DOHH2 (cell line): ENCODE measurements around the gene MTHFR.

ENCODE experiments used
- CTCF ChIP-seq: fragments of 200-600 bp; sonication (generic); IDR thresholded peaks from one replicate; pipeline ENCODE4 v1.5.1; 2014; ENCODE audit warnings: antibody characterized with exemption, mild to moderate bottlenecking, low read depth, low read length; ENCODE audit not compliant: poor library complexity, severe bottlenecking
- EZH2phosphoT487 ChIP-seq: fragments of 200-600 bp; sonication (generic); IDR thresholded peaks from 2 replicates; pipeline ENCODE4 v1.6.1; 2017; ENCODE audit warnings: borderline replicate concordance, mild to moderate bottlenecking, antibody characterized with exemption, low read length, moderate library complexity, mixed read lengths

- TF ChIP-seq CTCF = no peak
- no peak for TF ChIP-seq EZH2phosphoT487
Observed at GRCh38 chr1:11790880-11791715, 14.7 kb downstream of the MTHFR start.
